ENCODE data around the gene RASSF3. TPM values are rescaled to one million over a fixed set of nuclear protein-coding genes. Genes with fewer than 3 reads are reported as not detected.

The RASSF3 gene
- total and polyA plus RNA-seq, 2 of the 13 experiments (the other 11 are each of a cell fraction or from before 2014, with no cell fraction given), result 15.5 to 16.0 TPM

DNA sequence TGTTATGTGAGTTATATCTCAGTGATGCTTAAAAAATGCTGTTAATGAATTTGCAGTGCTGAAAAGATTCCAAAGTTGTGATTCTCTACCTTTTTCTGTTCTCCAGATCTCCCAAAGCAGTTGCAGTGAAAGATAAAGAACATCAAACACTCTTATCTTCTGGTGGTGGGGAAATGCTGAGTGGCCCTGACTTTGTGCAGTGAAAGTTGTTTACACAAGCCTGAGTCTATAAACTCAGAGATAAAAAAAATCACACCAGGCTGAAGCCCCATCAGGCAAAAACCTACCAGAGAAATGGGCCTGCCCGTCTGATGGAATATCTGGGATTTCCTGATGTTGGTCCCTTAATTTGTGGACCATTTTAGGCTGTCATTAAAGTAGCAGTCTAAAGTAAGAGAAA, 46.1 kb downstream of the RASSF3 start (continued):
- TF ChIP-seq ZBTB39 (CRISPR knock-in tag; IDR thresholded peaks at IDR 0.05) (no peak), ZNF674 (CRISPR knock-in tag; IDR thresholded peaks at IDR 0.05; ENCODE audit: low read depth) (no peak), ZNF777 (CRISPR knock-in tag; IDR thresholded peaks at IDR 0.05) (no peak), YEATS2 (CRISPR knock-in tag; IDR thresholded peaks at IDR 0.05; ENCODE audit: borderline replicate concordance) (no peak; the same call in 1 of the 2 replicates), ZNF331 (CRISPR knock-in tag; IDR thresholded peaks at IDR 0.05) (peak; percentile 38; the same call in 1 of the 2 replicates), KAT8 (CRISPR knock-in tag; IDR thresholded peaks at IDR 0.05) (0 out of 2 replicates have a peak, but pooled peaks have one; percentile 33), ZNF564 (CRISPR knock-in tag; IDR thresholded peaks at IDR 0.05) (no peak), ZNF556 (CRISPR knock-in tag; IDR thresholded peaks at IDR 0.05; ENCODE audit: borderline replicate concordance) (peak; percentile 43; the same call in 1 of the 2 replicates), MEF2D (CRISPR knock-in tag; IDR thresholded peaks at IDR 0.05) (0 out of 2 replicates have a peak, but pooled peaks have one; percentile 23), SIN3B (IDR thresholded peaks at IDR 0.05; ENCODE audit: low read length) (no peak), ZNF382 (CRISPR knock-in tag; IDR thresholded peaks at IDR 0.05; ENCODE audit: borderline replicate concordance) (no peak), ZKSCAN5 (CRISPR knock-in tag; IDR thresholded peaks at IDR 0.05) (no peak), MLLT10 (CRISPR knock-in tag; IDR thresholded peaks at IDR 0.05) (no peak), TSC22D2 (CRISPR knock-in tag; IDR thresholded peaks at IDR 0.05; ENCODE audit: borderline replicate concordance) (no peak)
- TF ChIP-seq, protein P1, sequence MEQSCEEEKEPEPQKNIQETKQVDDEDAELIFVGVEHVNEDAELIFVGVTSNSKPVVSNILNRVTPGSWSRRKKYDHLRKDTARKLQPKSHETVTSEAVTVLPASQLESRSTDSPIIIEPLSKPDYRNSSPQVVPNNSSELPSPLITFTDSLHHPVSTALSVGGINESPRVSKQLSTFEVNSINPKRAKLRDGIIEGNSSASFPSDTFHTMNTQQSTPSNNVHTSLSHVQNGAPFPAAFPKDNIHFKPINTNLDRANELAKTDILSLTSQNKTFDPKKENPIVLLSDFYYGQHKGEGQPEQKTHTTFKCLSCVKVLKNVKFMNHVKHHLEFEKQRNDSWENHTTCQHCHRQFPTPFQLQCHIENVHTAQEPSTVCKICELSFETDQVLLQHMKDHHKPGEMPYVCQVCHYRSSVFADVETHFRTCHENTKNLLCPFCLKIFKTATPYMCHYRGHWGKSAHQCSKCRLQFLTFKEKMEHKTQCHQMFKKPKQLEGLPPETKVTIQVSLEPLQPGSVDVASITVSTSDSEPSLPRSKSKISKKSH (CRISPR knock-in tag; IDR thresholded peaks at IDR 0.05; ENCODE audit: borderline replicate concordance), result no peak
- TF ChIP-seq, protein P2, sequence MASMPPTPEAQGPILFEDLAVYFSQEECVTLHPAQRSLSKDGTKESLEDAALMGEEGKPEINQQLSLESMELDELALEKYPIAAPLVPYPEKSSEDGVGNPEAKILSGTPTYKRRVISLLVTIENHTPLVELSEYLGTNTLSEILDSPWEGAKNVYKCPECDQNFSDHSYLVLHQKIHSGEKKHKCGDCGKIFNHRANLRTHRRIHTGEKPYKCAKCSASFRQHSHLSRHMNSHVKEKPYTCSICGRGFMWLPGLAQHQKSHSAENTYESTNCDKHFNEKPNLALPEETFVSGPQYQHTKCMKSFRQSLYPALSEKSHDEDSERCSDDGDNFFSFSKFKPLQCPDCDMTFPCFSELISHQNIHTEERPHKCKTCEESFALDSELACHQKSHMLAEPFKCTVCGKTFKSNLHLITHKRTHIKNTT (CRISPR knock-in tag; IDR thresholded peaks at IDR 0.05), result no peak

All from HepG2 (cell line).